SKM-1 treated with dmso at 0.1 percent for 144 hours (cell line): ENCODE results near the gene ZC3H8.

Experiments
- DNase-seq: peaks from one replicate; lab custom pipeline; 2025; ENCODE audit not compliant: unreplicated experiment; lab: John Stamatoyannopoulos, UW

Gene ZC3H8

GRCh38 chr2:112166806-112167499 lies 87.9 kb downstream of the ZC3H8 start:
- DNase-seq = no peak

GRCh38 chr2:112165296-112165695 lies 89.5 kb downstream of the ZC3H8 start:
- no peak for DNase-seq

- no peak for DNase-seq
Observed at GRCh38 chr2:112164876-112165275, 90.0 kb downstream of the ZC3H8 start.

- no peak for DNase-seq
Observed at GRCh38 chr2:112163541-112163981, 91.3 kb downstream of the ZC3H8 start.

- DNase-seq = no peak
Observed at GRCh38 chr2:112162956-112163355, 91.9 kb downstream of the ZC3H8 start.

GRCh38 chr2:112162341-112162740 lies 92.5 kb downstream of the ZC3H8 start:
- no peak for DNase-seq
